NCI-H146 treated with DMSO at 0.1 percent for 48 hours (cell line): ENCODE results near the gene FARP2.

Experiments used
- DNase-seq: peaks from one replicate; lab custom pipeline; 2025; ENCODE audit not compliant: unreplicated experiment; lab: John Stamatoyannopoulos, UW

The FARP2 gene

DNA sequence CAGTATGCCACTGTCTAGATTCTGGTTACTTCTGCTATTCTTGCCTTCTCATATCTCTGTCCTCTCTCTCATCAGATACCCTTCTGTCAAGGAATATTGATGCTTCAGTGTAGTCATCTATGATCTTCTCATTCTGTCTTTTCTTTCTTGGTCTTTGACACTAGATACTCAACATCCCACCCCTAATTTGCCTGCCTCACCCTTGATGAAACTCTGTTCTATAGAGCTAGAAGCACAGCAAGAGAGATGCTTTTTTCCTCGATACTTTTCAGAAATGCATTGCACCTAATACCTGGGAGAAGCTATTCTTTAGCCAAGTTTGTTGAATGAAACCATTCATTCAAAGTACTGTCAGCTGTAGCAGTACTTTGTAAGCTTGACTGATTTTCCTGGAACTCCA, 30.8 kb upstream of the FARP2 start:
- DNase-seq = no peak

GRCh38 chr2:241329669-241330615, 26.1 kb upstream of the FARP2 start:
- no peak for DNase-seq

- no peak for DNase-seq
Observed at GRCh38 chr2:241330616-241330981, 25.5 kb upstream of the FARP2 start.

- DNase-seq = no peak
Observed at GRCh38 chr2:241334813-241335212, 21.3 kb upstream of the FARP2 start.

GRCh38 chr2:241339839-241340630, 16.1 kb upstream of the FARP2 start:
- no peak for DNase-seq

- no peak for DNase-seq
Observed at GRCh38 chr2:241340631-241341163, 15.4 kb upstream of the FARP2 start.

DNA sequence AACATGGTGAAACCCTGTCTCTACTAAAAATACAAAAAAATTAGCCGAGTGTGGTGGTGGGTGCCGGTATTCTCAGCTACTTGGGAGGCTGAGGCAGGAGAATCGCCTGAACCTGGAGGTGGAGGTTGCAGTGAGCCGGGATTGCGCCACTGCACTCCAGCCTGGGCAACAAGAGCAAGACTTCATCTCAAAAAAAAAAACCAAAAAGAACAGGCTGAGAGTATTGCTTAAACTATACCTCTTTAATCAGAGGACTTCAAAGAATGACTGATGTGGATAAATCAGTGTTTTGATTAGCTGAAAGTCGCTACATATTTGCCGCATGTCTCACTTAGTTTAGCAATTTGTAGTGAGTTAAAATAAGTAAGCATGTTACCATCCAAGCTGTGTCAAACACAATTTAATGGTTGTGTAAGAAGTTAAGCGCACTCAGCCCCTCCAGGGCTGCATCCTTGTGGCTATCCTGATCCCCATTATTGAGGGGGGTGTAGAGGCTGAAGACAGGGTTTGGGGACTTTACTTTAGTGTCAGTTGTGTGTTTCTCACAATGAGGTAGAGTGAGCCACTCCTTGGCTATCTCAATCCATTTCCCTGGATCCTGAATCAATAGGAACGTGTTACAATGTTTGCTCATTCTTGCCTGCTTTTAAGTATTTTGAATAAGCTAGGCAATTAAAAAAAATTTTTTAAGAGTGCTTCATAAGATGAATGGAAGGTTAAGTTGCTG, 11.0 kb upstream of the FARP2 start:
- no peak for DNase-seq

DNA sequence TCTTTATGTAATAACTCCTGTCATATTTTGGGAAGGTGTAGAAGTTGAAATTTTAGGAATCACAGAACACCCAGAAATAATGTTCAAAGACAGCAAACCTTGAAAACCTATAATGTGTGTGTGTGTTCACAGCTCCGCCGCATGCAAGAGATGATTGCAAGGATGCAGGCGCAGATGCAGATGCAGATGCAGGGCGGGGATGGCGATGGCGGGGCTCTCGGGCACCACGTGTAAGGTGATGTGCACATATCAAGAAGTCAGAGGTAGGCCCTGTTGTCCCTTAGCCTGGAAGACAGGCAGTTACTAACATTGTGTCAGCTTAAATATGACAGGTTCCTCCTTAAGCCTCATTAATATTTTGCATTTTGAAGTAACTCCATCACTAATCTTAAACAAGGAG, 6.1 kb upstream of the FARP2 start:
- no peak for DNase-seq

DNA sequence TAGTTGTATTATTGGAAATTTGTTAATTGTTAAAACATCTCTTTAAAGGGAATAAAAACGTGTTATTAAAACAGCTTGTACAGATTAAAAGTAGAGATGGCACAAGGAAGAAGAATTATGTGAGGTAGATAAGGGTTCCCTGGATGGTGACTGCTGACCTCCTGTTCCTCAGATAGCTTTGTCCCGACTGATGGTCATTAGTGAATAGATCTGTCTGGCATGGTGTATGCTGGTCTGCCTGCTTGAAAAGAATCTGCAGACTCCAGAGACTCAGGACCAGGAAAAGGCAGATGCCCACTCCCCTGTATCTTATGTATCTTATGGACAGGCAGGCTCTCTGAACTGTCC, 5.6 kb upstream of the FARP2 start:
- DNase-seq = no peak

DNA sequence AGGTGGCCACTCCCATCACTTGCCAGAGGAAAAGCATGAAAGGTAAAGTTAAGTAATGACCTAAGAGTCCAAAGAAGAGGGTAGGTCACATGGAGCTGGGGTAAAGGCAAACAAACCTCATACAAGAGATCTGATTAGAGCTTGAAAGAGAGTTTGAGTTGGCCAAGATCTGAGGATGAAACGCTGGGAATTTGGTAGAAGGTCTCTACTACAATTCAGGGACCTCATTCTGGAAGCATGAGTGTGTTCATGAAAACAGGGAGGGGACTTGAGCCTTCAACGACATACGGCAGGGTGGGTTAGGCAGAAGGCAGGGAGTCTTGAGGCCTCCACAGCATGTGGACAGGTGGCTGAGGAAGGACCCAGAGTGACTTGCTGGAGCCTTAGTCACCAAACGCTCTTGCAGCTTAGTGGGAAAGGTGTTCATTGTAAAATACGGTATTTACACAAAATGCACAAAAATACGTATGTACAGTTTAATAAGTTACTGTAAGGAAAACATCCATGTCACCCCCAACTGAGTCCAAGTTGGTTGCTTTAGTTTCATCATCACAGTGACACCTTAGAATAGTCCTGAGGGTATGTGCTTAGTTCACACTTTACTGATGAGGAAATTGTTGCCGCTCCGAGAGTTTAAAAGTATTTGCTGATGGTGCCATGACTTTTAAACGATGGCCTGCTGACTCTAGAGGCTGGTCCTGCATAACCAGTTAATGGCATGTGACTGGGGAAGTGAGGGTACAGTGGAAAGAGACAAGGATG, 5.0 kb upstream of the FARP2 start:
- DNase-seq = no peak

DNA sequence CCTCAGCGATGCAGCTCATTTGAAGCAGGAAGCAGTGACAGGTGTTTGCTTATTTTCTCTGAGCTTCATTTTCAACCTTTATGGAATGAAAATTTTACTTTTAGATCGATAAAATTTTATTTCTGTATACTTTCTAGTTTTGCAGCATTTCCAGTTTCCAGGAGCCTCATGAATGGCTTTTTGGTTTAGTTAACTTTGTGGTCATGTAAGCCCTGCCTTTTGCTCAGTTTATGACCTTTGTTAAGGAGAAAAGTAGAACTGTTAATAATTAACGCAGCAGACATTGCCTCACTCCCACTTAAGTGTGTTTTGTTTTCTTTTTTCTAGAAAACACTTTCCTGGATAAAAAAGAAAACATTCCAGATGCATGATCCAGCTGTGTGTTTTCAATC, 4.4 kb upstream of the FARP2 start:
- DNase-seq = no peak

- DNase-seq = no peak
Observed at GRCh38 chr2:241352227-241352626, 3.9 kb upstream of the FARP2 start.

- DNase-seq = no peak
Observed at GRCh38 chr2:241354668-241355658, 1.1 kb upstream of the FARP2 start.

DNA sequence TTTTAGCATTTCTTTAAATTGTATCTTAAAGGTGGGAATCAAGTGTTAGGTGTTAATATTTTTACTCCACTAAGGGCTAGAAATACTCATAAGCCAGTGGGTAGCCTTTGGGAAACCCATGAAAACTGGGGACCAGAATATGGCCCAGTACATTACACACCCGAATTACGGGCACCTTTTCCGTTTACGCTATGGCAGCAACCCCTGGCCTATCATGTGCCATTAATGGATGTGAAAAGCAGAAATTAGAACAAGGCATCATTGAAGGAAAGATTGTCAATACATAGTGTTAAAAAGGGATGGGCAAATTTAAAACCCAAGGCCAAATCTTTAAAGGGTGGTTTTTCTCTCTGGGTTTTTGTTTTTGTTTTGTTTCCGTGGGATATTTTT, 781 bp downstream of the FARP2 start:
- no peak for DNase-seq

DNA sequence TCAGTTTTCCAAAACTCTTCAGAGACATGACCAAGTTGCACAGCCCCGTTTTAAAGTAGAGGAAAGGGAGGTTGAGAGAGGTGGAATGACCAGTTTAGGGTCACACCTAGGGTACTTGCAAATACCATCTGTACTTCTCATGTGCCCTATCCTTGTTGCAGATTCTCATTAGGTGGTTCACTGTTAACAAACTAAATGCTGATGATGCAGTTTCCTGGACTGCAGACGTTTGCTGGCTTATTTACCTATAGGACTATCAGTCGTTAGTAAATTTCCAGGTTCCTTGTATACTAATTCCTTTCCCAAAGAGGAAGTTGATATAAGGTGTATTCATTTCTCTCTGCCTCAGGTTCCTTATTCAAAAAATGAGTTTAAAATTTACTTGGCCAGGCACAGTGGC, 1.4 kb downstream of the FARP2 start:
- no peak for DNase-seq

DNA sequence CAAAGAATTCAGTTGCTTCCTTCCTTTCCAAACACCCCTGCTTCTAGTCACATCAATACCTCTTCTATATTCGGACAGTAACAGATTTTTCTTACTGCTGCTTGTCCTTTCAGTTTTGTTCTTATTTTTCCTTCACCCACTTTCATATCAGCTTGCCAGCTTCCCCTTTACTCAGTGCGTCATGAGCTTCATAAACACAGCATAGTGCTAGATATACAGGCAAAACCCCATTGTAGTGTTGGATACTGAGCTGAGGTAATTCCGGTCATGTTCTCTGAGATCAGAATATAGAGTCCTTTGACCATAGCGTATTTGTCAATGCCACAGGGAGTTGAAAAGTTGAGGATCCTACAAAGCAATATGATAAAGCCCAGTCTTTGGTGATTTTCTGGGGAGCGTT, 2.4 kb downstream of the FARP2 start:
- no peak for DNase-seq

DNA sequence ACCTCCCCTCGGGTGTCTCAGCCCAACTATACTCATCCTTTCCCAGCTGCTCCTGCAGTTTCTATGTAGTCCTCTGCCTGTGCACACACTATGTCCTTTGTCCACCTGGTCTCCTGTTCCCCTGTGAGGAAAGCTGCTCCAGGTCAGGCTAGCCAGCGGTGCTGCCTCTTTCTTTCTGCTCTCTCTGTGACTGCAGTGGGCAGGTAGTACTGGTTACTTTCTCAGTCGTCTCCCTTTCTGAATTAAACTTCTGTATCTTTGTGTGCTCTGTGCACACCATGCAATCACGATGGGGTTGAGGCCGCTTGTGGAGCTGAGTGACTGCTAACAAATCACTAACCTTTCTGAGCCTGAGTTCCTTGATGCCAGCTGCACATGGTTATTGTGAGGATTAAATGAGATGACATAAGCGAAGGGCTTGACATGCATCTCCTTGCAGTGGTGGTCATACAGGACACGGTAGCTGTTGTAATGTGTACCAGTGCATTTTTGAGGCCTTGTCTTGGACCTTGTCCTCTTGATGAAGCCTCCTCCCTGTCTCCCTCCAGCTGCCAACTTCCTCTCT, 3.5 kb downstream of the FARP2 start:
- no peak for DNase-seq

GRCh38 chr2:241363426-241363825, 7.3 kb downstream of the FARP2 start:
- no peak for DNase-seq

DNA sequence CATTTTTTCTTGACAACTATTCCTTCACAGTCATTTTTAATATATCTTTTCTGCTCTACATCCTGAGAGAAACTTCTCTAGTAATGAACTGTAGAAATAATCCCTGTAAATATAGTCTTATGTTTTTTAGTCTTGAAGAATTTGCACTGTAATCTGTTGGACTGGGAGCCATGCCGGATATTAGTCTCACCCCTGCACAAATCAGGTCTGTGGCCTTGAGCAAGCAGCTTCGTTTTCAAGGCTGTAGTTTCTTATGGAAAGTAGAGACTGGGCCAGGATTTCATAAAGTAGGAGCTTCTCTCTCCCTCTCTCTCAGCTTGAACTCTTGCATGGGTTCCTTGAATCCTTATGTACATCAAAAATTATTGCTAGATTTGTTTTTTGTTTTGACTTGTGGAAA, 8.7 kb downstream of the FARP2 start:
- DNase-seq = no peak
